Glomerular endothelial cell (primary cell): ENCODE measurements around the gene ERGIC2. TPM values are rescaled to one million over a fixed set of nuclear protein-coding genes. Genes with fewer than 3 reads are reported as not detected.
"Not testable (repeated sequence)": the region's sequence is repeated elsewhere in the genome, so short reads cannot be mapped to it uniquely, and the experiment has no call there.

Experiments
- DNase-seq: peaks from one replicate; pipeline ENCODE4 v3.0.0-alpha.2; 2011; ENCODE audit warnings: low read depth, low spot score; ENCODE audit errors: extremely low read depth
- total RNA-seq: library from RNA; depleted of rRNA; stranded (reverse); fragments of >200 nt; gene quantifications from 2 replicates; pipeline ENCODE4 v1.2.3, GENCODE V29; 2015

ERGIC2 gene
- total RNA-seq: 23.3 and 51.6 TPM in 2 replicates

DNA sequence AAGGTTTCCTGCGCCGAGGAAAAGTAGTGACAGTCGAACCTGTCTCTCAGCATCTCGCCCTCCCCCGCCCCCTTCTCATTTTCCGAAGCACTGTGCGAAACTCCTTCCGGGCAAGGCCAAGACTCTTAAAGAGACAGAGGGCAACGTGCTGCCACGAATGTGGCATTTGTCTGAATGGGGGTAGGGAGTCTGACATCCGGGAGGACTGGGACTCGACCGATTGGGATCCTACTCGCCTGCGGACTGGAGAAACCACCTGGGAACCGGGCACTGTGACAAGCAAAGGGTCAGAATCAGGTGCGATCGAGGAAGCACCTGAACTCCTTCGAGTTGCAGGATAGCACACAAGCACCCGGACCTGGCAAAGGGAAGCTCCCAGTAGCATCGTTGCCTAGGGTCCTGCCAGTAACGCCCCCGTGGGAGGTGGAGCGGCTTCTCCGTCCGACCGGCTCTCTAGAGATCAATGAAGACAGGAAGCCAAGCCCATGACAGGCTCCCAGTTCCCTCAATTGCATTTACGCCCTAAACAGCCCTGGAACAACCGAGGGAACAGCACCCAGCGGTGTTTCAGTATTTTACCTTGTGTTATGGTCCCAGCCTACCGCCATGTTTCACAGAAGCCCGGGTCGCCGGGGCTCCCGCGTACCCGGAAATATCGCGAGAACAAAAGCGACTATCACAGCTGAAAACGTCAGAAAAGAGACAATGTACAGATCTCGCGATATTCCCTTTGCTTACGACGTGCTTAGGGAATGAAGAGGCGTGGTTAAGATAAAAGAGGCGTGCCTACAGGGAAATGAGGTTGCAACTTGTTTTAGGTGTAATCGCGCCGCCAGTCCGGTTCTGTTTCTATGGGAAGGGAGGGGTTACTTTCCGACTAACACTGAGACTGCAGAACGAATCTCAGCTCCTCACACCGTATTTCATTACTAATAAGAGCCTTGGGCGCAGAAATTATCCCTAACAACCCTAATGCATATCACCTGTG lies at the start of gene ERGIC2:
Gene ERGIC2 (minus strand): TSS at position 637 of the 988 bp plus-strand sequence. CDS start 9,539 bp downstream, outside the sequence.
- peak; percentile 99 for DNase-seq

DNA sequence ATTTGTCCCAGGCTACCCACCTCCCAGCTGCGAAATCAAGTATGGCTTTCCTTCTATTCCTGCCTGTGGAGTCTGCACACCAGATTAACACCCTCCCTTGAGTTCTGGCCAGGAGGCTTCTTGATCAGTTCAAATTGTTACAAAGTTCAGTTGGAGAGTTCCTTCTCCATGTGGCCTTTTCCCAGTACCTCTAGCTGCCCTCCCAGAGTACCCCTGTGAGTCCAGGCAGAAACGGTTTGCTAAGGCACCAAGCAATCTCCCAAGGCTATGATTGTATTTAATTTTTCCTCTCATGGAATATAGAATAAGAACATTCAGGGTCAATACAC lies 49.7 kb upstream of the ERGIC2 start:
- DNase-seq: no peak

DNA sequence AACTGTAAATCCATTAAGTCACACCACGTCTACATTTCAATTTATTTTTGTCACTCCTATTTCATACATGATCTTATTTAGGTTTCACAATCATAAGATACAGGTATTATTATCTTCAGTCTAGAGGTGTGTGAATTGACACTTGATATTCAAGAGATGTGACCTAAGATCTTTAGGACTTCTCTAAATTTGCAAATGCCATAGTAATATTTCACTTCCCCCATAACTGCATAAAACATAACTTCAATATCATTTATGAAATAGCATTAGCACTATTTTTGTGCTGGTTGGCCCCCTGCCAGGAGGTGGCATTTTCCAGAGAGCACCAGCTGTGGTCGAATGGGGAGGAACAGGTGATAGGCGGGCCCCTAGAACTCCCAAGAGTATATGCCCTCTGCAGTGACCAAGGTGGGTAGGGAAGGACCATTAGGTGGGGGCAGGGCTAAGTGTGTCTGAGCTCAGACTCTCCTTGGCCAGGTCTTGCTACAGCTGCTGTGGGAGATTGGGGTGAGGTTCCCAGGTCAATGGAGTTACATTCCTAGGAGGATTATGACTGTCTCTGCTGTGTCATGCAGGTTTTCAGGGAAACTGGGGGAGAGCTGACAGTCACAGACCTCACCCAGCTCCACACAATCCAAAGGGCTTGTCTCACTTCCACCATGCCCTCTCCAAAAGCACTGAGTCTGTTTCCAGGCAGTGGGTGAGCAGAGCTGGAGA lies 49.2 kb upstream of the ERGIC2 start:
- no peak for DNase-seq

DNA sequence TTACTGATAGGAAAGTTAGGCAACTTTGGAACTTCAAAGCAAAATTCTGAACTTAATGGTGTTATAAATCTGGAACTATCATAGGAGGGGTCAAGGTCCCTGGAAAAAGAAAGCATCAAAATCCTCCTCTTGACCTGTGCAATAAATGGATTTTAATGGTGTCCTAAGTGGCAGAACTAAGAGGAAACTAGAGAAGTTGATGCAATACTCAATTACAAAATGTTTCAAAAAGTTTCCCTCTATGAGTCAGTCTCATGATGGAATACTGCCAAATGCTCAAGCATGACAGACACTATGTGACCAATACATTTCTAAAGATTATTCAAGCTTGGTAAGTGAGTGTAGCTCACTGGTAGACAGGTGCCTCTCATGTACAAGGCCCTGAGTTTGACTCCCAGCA lies 47.7 kb upstream of the ERGIC2 start:
- no peak for DNase-seq

GRCh38 chr12:29427964-29428363 lies 47.0 kb upstream of the ERGIC2 start:
- no peak for DNase-seq

DNA sequence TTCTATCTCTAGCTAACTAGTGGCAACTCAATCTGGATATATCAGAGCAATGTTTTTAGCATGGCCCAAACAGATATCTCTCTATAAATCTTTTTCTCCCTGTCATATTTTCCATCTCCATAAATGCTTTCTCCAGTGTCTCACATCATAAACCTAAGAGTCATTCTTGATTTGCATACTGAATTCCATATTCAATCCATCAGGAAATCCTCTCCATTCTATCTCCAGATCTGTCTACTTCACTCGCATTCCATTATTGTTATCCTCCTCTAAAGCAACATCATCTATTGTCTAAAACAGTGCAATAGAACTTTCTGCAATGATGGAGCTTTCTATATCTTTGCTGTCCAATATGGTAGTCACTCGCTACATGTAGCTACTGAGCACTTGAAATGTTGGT lies 45.5 kb upstream of the ERGIC2 start:
- DNase-seq: no peak

DNA sequence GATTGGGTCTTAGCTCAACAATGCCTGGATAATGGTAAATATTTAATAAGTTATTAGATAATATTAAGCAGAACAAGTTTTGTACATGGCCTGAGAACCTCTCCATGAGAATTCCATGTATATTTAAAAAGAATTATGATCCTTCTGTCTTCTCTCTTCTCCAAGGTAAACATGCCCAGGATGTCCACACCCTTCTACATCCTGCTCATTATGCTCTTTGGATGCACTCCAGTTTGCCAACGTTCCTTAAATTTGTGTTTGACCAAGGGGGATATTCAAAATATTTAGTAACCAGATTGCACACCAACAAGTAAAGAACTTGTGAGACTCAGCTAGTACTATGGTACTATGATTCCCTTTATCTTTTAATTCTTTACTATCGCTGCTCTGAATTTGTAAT lies 44.8 kb upstream of the ERGIC2 start:
- DNase-seq: no peak

GRCh38 chr12:29416748-29417147 lies 35.8 kb upstream of the ERGIC2 start:
- no peak for DNase-seq

DNA sequence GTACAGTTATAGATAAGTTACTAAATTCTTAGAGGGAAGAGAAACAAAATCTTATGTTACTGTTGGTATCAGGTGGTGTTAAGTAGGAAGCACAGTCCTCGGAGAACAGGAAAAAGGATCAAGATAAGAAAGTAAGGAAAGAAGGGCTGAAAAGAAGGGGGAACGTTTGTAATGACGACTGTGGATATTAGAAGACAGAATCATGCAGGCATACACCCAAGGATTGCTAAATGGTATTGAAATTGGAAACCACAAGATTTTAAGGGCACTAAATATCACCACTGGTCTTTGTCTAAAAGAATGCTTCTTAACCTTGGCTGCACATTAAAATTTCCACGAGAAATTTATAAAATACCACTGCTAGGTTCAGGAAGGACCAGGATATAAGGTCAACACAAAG lies 34.1 kb upstream of the ERGIC2 start:
- DNase-seq: no peak

DNA sequence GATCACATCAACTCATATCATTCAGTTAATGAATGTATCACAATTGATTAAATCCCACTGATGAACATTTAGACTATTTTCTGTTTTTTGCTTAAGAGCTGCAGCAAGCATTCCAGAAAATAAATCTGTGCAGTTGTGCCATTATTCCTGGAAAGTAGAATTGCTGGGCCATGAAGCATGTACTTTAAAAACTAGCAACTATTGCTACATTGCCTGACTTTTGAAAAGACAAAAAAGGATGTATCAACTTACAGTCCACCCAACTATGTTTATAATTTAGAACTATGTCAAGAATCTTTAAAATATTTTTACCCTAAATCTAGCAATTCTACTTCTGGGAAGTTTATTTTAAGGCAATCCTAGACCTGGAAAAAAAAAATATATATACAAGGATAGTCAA lies 33.4 kb upstream of the ERGIC2 start:
- DNase-seq: no peak

DNA sequence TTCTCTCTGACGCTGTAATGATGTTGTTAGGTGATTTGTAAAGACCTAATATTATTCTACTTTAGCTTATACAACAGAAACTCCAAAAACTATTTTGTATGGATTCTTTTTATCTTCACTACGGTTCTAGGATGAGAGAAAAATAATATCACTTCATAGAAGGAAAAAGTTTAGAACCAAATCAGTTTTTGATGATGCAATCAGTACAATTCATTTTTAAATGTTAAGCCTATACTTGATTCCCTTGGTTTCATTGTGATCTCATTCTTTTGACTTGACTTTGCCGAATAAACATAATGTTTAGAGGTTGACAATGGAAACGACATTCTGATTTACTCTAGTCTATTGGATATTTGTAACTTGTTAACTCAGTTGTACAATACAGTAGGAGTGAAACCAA lies 24.6 kb upstream of the ERGIC2 start:
- DNase-seq: no peak

GRCh38 chr12:29403991-29404390 lies 23.0 kb upstream of the ERGIC2 start:
- DNase-seq: no peak

- no peak for DNase-seq
Observed at GRCh38 chr12:29402437-29402836, 21.5 kb upstream of the ERGIC2 start.

DNA sequence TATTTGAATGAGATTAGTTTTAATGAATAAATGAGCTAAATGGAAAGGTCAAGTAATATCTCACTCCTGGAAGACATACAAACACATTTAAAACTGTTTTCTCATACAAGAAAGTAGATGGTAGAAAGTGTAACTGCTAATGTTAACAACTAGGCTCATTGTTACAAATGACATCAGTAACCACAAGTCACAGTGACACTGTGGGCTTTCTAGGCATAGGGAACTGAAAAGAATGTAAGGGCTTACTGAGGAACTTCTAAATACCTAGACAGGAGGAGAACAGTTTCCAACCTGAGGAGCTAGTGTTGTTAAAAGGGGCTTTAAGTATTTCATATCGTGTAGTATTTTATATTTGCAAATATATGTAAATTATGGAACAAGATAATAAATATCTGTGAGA lies 17.5 kb upstream of the ERGIC2 start:
- DNase-seq: no peak

DNA sequence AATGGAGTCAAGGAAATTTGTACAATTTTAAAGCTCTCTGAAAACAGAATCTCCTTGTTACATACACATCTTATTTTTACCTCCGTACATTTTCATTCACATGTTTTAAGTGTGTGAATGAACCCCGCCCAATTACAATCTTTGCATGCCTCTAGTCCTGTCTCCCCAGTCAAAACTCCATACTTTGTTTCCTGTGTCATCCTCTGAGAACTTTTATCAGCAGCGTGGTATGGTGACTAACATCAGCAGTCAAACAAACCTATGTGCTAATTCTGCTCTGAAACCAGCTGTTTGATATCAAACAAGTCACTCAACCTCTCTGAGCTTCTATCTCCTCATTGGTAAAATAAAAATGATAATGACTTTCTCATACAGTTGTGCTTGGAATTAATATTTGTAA lies 15.8 kb upstream of the ERGIC2 start:
- no peak for DNase-seq

DNA sequence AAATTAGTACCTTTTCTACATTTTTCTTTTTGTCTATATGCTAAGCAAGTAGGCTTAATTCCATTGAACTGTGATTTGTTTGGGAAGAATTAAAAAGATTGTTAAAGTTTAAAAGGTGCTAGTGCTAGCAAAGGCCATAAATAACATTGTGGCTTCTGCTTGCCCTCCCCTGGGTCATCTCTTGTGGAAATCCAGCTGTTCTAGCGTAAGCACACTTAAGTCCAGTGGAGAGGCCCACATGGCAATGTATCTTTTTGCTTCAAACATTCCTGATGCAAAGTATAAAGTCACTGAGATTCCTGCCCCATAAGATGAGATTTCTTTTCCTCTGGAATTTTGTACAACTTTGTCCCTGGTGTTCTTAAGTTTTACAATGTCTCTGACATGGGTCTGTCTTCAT lies 14.4 kb upstream of the ERGIC2 start:
- no peak for DNase-seq

- not testable (repeated sequence) for DNase-seq
Observed at GRCh38 chr12:29390419-29390818, 9.4 kb upstream of the ERGIC2 start.

DNA sequence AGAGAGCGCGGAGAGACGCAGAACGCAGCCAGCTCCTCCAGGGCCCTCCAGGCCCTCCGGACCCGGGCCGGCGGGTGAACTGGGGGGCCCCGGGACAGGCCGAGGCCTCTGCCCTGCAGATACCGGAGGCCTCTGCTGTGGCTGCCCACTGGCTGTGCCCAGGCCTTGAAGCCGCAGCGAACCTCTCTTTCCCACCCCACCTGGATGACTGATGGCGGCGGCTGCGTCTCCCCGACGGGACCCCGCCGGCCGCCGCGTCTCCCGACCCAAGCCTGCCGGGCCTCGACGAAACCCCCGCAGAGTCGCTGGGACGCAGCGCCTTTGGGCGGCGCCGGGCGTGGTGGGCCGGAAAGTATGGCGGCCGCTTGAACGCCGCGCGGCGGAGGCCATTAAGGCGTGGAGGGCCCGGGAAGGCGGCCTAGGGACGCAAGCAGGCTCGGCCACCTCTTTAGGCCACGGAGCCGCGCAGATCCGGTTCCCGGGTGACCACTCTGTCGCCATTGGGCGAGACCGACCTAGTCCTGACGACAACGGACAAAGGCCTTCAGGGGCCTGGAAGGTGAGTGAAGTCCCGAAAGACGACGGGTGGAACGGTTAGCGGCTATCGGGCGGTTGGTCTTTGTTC lies 8.4 kb upstream of the ERGIC2 start:
- DNase-seq: no peak

DNA sequence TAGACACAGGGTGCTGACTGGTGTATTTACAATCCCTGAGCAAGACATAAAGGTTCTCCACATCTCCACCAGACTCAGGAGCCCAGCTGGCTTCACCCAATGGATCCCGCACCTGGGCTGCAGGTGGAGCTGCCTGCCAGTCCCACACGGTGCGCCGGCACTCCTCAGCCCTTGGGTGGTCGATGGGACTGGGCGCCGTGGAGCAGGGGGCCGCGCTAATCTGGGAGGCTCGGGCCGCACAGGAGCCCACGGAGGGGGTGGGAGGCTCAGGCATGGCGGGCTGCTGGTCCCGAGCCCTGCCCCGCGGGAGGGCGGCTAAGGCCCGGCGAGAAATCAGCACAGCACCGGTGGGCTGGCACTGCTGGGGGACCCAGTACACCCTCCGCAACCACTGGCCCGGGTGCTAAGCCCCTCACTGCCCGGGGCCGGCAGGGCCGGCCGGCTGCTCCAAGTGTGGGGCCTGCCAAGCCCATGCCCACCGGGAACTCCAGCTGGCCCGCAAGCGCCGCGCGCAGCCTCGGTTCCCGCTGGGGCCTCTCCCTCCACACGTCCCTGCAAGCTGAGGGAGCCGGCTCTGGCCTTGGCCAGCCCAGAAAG lies 5.2 kb upstream of the ERGIC2 start:
- not testable (repeated sequence) for DNase-seq

- DNase-seq: not testable (repeated sequence)
Observed at GRCh38 chr12:29385194-29385593, 4.2 kb upstream of the ERGIC2 start.

DNA sequence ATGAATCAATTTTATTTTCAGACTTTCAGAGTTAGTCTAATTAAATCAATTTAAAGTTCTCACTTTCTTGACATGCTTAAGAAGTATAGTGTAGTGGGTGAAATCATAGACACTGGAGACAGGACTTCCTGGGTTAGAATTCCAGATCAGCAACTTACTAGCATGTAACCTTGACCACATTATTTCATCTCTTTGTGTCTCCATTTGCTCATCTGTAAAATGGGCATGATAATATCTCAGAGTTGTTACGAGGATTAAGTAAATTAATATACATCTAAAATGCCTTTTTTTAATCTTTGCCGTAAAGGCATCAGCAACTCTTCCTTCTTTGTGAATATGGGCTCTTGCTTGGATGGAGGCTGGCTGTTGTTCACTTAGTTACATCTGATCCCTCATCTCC lies 1.3 kb upstream of the ERGIC2 start:
- no peak for DNase-seq
